Brain microvascular endothelial cell (primary cell): ENCODE data around the gene SSTR3.
A peak's percentile ranks its signal among the peaks of the same experiment; 100 is the strongest.
"Not testable (repeated sequence)": the region's sequence is repeated elsewhere in the genome, so short reads cannot be mapped to it uniquely, and the experiment has no call there.

Source experiments
- DNase-seq: peaks from one replicate; pipeline ENCODE4 v3.0.0-alpha.2; 2020
- H3K27ac ChIP-seq: fragments of 250-450 bp; sonication (Bioruptor Pico); 2 replicates; pipeline ENCODE4 v1.5.1; 2020; ENCODE audit warnings: mild to moderate bottlenecking, moderate library complexity
- H3K27me3 ChIP-seq: fragments of 250-450 bp; sonication (Bioruptor Pico); replicated peaks from 2 replicates; pipeline ENCODE4 v1.5.1; 2020; ENCODE audit warnings: mild to moderate bottlenecking
- H3K36me3 ChIP-seq: fragments of 250-450 bp; sonication (Bioruptor Pico); replicated peaks from 2 replicates; pipeline ENCODE4 v1.5.1; 2020; ENCODE audit warnings: mild to moderate bottlenecking
- H3K4me3 ChIP-seq: 2 replicates; pipeline ENCODE4 v1.5.1; 2011; ENCODE audit warnings: low read depth, mild to moderate bottlenecking, control low read depth, low read length, moderate library complexity
- CTCF ChIP-seq: IDR thresholded peaks from 2 replicates; pipeline ENCODE4 v1.5.1; 2011; ENCODE audit warnings: low read depth, mild to moderate bottlenecking, moderate library complexity, low read length, control low read depth, inconsistent platforms; ENCODE audit errors: missing control alignments
- in situ Hi-C: cut with HindIII; loops from 2 replicates; pipeline ENCODE4 v1.10.0; 2017; ENCODE audit warnings: low sequenced_read_pairs, low pct_ligation_motif_present

The SSTR3 gene

GRCh38 chr22:37253126-37253660, 40.9 kb upstream of the SSTR3 start:
- Histone ChIP-seq H3K27ac (no peak overlapping the region), H3K36me3 (no peaks in the 10 kb centered on the region), H3K4me3 (no peak overlapping the region), H3K27me3 (no peaks in the 10 kb centered on the region)
- TF ChIP-seq CTCF: peak; percentile 59
- no peak for DNase-seq
- in situ Hi-C loops: no loop called here

- H3K27ac ChIP-seq, in situ Hi-C loops, H3K27me3 ChIP-seq, H3K4me3 ChIP-seq, DNase-seq, H3K36me3 ChIP-seq: not testable (repeated sequence)
These were observed 39.6 kb upstream of the SSTR3 start for GRCh38 chr22:37251836-37252235.

- TF ChIP-seq CTCF: no peak
- no peak overlapping the region for H3K4me3 ChIP-seq
- in situ Hi-C loops: no loop called here
These were observed 37.7 kb upstream of the SSTR3 start for GRCh38 chr22:37249986-37250385.

GRCh38 chr22:37248251-37248650, 36.0 kb upstream of the SSTR3 start:
- Histone ChIP-seq H3K27me3 (no peaks in the 10 kb centered on the region), H3K4me3 (no peak overlapping the region), H3K27ac (no peak overlapping the region), H3K36me3 (no peaks in the 10 kb centered on the region)
- TF ChIP-seq CTCF: no peak
- no peak for DNase-seq
- in situ Hi-C loops: no loop called here

More at GRCh38 chr22:37249986-37250385, 37.7 kb upstream of the SSTR3 start:
- Histone ChIP-seq H3K36me3 (no peaks in the 10 kb centered on the region), H3K27ac (no peak overlapping the region), H3K27me3 (no peaks in the 10 kb centered on the region)
- DNase-seq: no peak

GRCh38 chr22:37245740-37246139, 33.5 kb upstream of the SSTR3 start:
- Histone ChIP-seq H3K36me3 (no peaks in the 10 kb centered on the region), H3K27me3 (no peaks in the 10 kb centered on the region), H3K4me3 (no peak overlapping the region), H3K27ac (no peak overlapping the region)
- no peak for DNase-seq
- TF ChIP-seq CTCF: no peak
- in situ Hi-C loops: no loop called here

GRCh38 chr22:37244922-37245722, 32.8 kb upstream of the SSTR3 start:
- H3K36me3 ChIP-seq: peaks cover 2% of the 10 kb centered on the region
- H3K4me3 ChIP-seq: no peak overlapping the region
- DNase-seq: no peak
- no peaks in the 10 kb centered on the region for H3K27me3 ChIP-seq
- no peak overlapping the region for H3K27ac ChIP-seq
- in situ Hi-C loops: no loop called here
- TF ChIP-seq CTCF: no peak
